GM18907 (cell line): ENCODE measurements around the gene MAFG.

Source experiments
- ATAC-seq: cut with Tn5 transposase; IDR thresholded peaks from one replicate; pipeline ENCODE4 v1.9.1; 2021; ENCODE audit warnings: mild to moderate bottlenecking, moderate library complexity; ENCODE audit not compliant: unreplicated experiment

MAFG gene

GRCh38 chr17:81924557-81925532, 2.7 kb downstream of the MAFG start:
- no peak for ATAC-seq

GRCh38 chr17:81923302-81924260, 4.0 kb downstream of the MAFG start:
- no peak for ATAC-seq

GRCh38 chr17:81922566-81923301, 4.8 kb downstream of the MAFG start:
- ATAC-seq: no peak

- no peak for ATAC-seq
Measured at GRCh38 chr17:81921996-81922565, 5.5 kb downstream of the MAFG start.

GRCh38 chr17:81921537-81921862, 6.0 kb downstream of the MAFG start:
- no peak for ATAC-seq

- no peak for ATAC-seq
Measured at GRCh38 chr17:81920612-81921536, 6.7 kb downstream of the MAFG start.

GRCh38 chr17:81918832-81919545, 8.5 kb downstream of the MAFG start:
- no peak for ATAC-seq

GRCh38 chr17:81918333-81918669, 9.2 kb downstream of the MAFG start:
- ATAC-seq: peak; percentile 8

GRCh38 chr17:81917565-81918332, 9.8 kb downstream of the MAFG start, which contains the start of gene SIRT7:
Gene SIRT7, minus strand, starts transcription at chr17:81918176. Its CDS starts 45 bp downstream, at chr17:81918131.
- ATAC-seq: peak; percentile 49

- ATAC-seq: no peak
Measured at GRCh38 chr17:81916234-81917001, 11.1 kb downstream of the MAFG start.

GRCh38 chr17:81915331-81915730, 12.2 kb downstream of the MAFG start:
- no peak for ATAC-seq

- no peak for ATAC-seq
Measured at GRCh38 chr17:81914103-81914850, 13.3 kb downstream of the MAFG start.

GRCh38 chr17:81913394-81914102, 14.0 kb downstream of the MAFG start:
- no peak for ATAC-seq

- no peak for ATAC-seq
Measured at GRCh38 chr17:81912441-81913309, 14.9 kb downstream of the MAFG start.

- ATAC-seq: no peak
Measured at GRCh38 chr17:81911969-81912368, 15.6 kb downstream of the MAFG start.
